Right cardiac atrium (tissue), 5 donors: ENCODE measurements around the gene ALG9. TPM values are rescaled to one million over a fixed set of nuclear protein-coding genes. Genes with fewer than 3 reads are reported as not detected.

Source experiments
- ATAC-seq, 2 donors: fragments of 200-7000 bp; cut with Tn5 transposase; one replicate each; pipeline versions ENCODE4 v1.8.0 to v1.9.1; 2020; ENCODE audit warnings: moderate library complexity in 2 of 2, mild to moderate bottlenecking in 1 of 2
- DNase-seq, 3 donors: peaks; one replicate each; pipeline ENCODE4 v3.0.0-alpha.2; 2020
- H3K27ac ChIP-seq: one replicate; pipeline ENCODE4 v1.5.1; 2013; ENCODE audit warnings: mild to moderate bottlenecking, low read length, control low read depth, moderate library complexity
- H3K27me3 ChIP-seq: one replicate; pipeline ENCODE4 v1.6.1; 2013; ENCODE audit not compliant: control insufficient read depth, insufficient read depth
- H3K4me1 ChIP-seq: one replicate; pipeline ENCODE4 v1.6.1; 2013; ENCODE audit warnings: low read length; ENCODE audit not compliant: control insufficient read depth, insufficient read depth
- H3K4me3 ChIP-seq: one replicate; pipeline ENCODE4 v1.5.1; 2013; ENCODE audit warnings: low read length, control low read depth
- H3K9me3 ChIP-seq: one replicate; pipeline ENCODE4 v1.6.1; 2013; ENCODE audit warnings: low read length; ENCODE audit not compliant: control insufficient read depth
- whole genome bisulfite sequencing: extraction: QIAGEN DNeasy Blood & Tissue Kit; methylation state at CpG from one replicate; pipeline ENCODE4 v1.1.7; 2013; 5-methylcytosine and 5-hydroxymethylcytosine counted together
- intact Hi-C, 4 donors: fragments of 100-400 bp; cut with DNase I; formaldehyde crosslinking; loops; one replicate each; pipeline versions ENCODE4 v1.11.0 to v1.14.0; 2022 to 2023
- polyA plus RNA-seq: library from polyadenylated mRNA; stranded (reverse); fragments of 200-250 nt; gene quantifications from one replicate; pipeline ENCODE4 v1.2.3, GENCODE V29; 2013
- total RNA-seq, 4 donors: library from RNA; stranded (reverse); fragmentation: NEBNext Ultra II Directional; extraction: Animal tissue kit (Norgen Biotek cat#: 25700); gene quantifications; one replicate each; pipeline ENCODE4 v1.2.1, GENCODE V29; 2021
- donor health status: healthy with polysubstance abuse.
- donor health status: DM: no; HTN: yes; CAD: no.
- donor health status: DM: no; HTN: no; CAD: no.
- donor health status: DM: no; HTN: yes; CAD: no; lungs with severe emphysema.
- donor health status: DM: yes; HTN: yes; CAD: no.

Gene ALG9
- total and polyA plus RNA-seq, 5 donors = 16.3 to 84.9 (median 22.8) TPM

DNA sequence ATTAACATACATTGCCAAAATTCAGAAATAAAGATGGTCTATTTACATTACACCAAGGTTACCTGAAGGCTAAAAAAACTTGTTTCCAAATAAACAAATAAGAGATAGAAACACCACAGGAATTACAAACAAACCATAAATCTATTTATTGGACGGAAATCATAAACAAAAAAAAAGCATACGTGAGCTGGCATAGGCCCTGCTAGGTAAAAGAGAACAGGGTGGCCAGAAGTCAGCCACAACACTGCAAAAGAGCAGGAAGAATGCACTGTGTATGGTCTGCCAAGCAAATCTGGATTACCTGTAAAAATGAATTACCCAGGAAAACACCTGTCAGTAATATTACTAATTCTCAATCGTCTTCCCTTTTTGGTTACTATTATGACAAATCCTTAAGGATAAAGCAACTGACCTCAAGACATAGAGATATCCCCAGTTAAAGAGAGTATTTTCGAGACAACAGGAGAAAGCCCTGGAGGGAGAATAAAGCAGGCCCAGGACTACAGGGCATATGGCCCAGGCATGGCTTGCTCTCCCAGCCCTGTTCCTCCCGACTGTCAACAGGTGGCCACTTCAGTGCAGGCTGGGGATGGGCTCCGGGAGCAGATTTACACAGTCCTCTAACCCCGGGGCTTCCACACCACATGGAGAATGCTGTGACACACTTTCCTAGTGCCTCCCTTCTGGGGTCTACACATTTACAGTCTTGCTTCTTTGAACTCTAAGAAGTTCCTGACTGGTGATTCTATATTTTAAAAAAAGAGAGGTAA, 123.2 kb downstream of the ALG9 start:
- ATAC-seq (peak in 1 of 2 donors; percentile 37), DNase-seq (no peak)
- Histone ChIP-seq H3K4me1 (no peaks in the 10 kb centered on the region), H3K9me3 (no peaks in the 10 kb centered on the region), H3K4me3 (no peak overlapping the region), H3K27me3 (no peaks in the 10 kb centered on the region), H3K27ac (no peak overlapping the region)
- WGBS = 79% methylated on average over 7 of the region's 7 CpGs
- intact Hi-C loops = no loop called here

DNA sequence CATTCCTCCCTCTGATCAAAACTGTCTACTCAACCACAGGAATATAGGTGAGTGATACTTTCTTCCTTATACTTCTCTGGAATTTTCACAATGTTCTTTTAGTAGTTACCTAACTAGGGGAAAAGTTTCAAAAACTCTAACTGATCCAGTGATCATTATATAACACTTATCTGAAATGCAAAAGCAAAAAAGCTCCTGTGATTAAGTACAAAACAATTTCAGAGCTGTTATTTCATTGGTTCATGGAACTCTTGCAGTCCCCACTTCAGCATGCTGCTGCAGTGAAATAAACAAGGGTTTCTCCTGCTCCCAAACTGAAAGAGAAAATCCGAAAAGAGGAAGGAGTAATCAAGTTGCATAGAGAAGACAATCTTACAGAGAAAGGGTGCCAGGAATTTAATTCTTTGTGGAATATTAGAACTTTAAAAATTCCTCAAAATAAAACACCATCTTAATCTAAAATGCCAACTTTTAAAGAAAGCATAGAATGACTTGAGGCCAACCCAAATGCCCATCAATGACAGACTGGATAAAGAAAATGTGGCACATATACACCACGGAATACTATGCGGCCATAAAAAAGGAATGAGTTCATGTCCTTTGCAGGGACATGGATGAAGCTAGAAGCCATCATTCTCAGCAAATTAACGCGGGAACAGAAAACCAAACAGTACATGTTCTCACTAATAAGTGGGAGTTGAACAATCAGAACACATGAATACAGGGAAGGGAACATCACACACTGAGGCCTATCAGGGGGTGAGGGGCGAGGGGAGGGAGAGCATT, 125.5 kb downstream of the ALG9 start:
- intact Hi-C loops = no loop called here
- H3K4me3 ChIP-seq = no peak overlapping the region
- no peaks in the 10 kb centered on the region for H3K27me3 ChIP-seq
- 89% methylated on average over 6 of the region's 6 CpGs for WGBS
- no peak for ATAC-seq
- DNase-seq = no peak
- no peak overlapping the region for H3K27ac ChIP-seq
- H3K9me3 ChIP-seq = no peaks in the 10 kb centered on the region
- no peaks in the 10 kb centered on the region for H3K4me1 ChIP-seq

DNA sequence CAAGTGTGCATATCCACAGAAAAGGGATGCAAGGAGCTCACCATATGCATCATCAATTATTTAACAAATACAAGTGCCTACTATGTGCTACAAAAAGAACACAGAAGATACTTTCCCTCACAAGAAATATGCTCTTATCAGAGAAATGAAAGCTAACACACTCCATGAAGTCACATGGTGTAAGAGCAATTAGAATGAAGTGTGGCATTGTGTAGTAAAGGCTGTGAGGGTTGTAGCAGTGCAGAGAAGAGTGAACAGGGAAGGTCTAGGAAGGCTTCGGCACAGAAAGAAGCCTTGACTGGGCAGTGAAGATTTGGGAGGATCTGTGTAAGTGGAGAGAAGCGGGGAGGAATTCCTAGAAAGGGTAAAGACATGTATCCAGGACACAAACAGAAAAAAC, 127.7 kb downstream of the ALG9 start:
- intact Hi-C loops = no loop called here
- Histone ChIP-seq H3K27ac (no peak overlapping the region), H3K4me3 (no peak overlapping the region), H3K4me1 (no peaks in the 10 kb centered on the region), H3K27me3 (no peaks in the 10 kb centered on the region), H3K9me3 (no peaks in the 10 kb centered on the region)
- ATAC-seq (no peak), DNase-seq (no peak)
- 94% methylated on average over 2 of the region's 2 CpGs for WGBS

DNA sequence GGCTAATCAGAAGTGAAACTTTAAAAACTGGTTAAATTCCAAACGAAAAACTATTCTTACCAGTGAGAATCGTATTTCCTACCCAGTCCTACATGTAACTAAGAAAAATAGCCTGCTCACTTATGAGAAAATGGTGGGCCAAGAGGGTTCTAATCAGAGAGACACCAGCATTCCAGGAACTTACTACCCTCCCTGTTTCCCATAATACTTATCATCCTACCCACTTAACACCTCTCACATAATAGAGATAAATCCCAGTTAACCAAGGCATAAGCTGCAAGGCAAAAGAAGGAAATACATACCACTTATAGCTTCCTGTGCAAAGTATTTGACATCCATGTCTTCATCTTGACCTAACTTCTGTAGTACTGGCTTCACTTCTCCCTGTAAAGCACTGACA, 129.6 kb downstream of the ALG9 start:
- H3K27ac ChIP-seq = no peak overlapping the region
- peaks cover 13% of the 10 kb centered on the region for H3K4me1 ChIP-seq
- no peak overlapping the region for H3K4me3 ChIP-seq
- ATAC-seq (no peak), DNase-seq (no peak)
- intact Hi-C loops = no loop called here
- no peaks in the 10 kb centered on the region for H3K27me3 ChIP-seq
- H3K9me3 ChIP-seq = no peaks in the 10 kb centered on the region
- 57% methylated on average over 2 of the region's 2 CpGs for WGBS

DNA sequence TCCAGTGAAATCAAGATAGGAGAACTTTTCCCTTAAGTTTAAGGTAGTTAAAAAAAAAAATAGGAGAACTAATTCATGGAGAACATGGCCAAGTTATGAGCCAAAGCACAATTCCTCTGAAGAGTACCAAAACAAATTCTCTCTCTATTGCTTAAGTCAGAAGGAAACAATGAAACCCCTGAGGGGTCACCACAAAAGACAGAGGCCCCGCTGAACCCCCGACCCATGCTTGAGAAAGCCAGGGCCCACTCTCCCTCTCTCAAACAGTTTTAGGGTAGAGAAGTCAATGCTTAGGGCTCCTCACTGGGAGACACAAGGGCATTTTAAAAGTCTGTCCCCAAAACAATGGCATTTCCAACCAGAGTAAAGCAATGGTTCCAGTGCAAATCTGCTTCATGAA, 132.1 kb downstream of the ALG9 start:
- DNase-seq = no peak
- Histone ChIP-seq H3K4me1 (peaks cover 27% of the 10 kb centered on the region), H3K27ac (no peak overlapping the region)

DNA sequence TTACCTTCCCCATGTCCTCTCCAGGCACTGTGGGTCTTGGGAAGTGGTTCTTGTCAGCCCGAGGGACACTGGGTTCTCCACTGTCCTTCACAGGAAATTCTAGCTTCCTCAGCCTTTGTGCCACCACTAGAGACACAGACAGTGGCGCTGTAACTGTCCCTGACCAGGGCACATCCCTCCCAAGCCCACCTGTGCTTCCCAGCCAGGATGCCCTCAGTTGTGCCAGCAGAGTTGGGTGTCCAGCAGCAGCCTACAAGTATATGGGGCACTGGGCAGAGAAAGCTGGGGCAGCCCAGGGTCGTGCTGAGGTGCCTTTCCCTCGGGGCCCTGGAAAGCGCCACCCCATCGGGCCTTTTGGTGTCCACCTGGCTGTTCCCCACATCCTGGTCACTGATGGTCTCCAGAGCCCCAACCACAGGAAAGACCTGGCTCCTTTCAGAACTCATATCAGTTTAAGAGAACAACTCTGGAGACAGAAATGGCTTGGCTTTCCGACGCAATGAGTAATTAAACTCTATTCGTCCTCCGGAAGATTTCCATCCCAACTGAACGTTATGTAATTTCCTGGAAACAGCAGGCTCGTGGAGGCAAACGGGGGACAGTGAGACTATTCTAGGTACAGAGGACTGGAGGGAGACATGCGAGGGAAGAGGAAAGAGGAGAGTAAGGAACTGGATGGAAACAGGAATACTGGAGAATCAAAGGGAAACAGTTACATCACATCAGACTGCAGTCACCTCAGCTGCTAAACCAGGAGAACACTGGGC, 133.8 kb downstream of the ALG9 start:
- peak overlapping the region; percentile 65 for H3K27ac ChIP-seq
- no peaks in the 10 kb centered on the region for H3K27me3 ChIP-seq
- H3K4me1 ChIP-seq = peaks cover 42% of the 10 kb centered on the region
- no peak overlapping the region for H3K4me3 ChIP-seq
- no peaks in the 10 kb centered on the region for H3K9me3 ChIP-seq
- DNase-seq (peak in 1 of 3 donors; percentile 67), ATAC-seq (peak; percentile 5 to 16)
- 28% methylated on average over 14 of the region's 14 CpGs for WGBS
- intact Hi-C loops = no loop called here

More for the DNA sequence above, 132.1 kb downstream of the ALG9 start:
- 90% methylated on average over 2 of the region's 2 CpGs for WGBS
- ATAC-seq = no peak
- intact Hi-C loops = no loop called here
- Histone ChIP-seq H3K4me3 (no peak overlapping the region), H3K9me3 (no peaks in the 10 kb centered on the region), H3K27me3 (no peaks in the 10 kb centered on the region)

DNA sequence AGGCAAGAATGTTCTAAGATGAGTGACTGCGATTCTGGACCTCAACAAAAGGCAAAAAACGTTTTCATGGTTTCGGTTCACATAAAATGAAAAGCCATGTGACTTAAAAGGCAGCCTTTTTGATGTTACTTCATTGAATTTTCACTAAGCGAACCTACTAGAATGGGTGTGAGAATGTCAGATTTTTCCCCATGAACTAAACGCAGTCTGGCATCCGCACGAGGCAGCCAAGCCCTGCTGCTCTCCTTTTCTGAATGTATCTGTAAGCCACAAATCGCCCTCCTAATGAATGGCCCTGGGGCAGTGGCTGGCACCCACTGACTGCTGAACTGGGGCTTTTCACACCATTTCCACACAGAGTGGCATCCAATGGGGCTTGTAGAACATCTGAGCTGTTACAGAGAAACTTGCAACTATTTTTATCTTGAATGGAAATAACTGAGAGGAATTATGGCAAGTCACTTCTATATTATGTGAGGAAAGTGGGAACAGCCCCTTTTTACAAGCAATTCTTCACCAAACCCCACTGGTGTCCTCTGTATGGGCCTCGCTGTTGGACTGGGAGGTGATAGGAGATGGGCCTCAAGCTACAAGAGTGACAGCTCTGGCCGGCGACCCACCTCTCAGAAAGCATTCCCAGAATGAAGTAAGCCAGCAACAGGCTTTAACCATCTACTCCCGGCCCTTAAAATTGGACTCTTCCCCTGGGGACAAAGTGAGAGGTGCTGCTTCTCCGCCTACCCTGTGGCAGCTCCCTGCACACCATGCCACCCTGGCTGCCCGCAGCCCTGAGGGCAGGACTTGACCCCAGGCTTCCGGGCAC, 134.5 kb downstream of the ALG9 start:
- intact Hi-C loops = no loop called here
- H3K4me3 ChIP-seq = no peak overlapping the region
- H3K9me3 ChIP-seq = no peaks in the 10 kb centered on the region
- H3K27ac ChIP-seq = peak overlapping the region; percentile 95
- no peaks in the 10 kb centered on the region for H3K27me3 ChIP-seq
- DNase-seq (no peak), ATAC-seq (no peak)
- WGBS = 59% methylated on average over 15 of the region's 15 CpGs
- H3K4me1 ChIP-seq = peaks cover 47% of the 10 kb centered on the region

Other genes with a start within 250 kb of the ALG9 start
- gene PPP2R1B, start 105.2 kb downstream of the ALG9 start, total RNA-seq = 10 to 100 TPM in 2 of 4 donors, 1 to 10 TPM in 2; 9.6 to 19.7 (median 10.3) TPM
- 5.7 TPM for gene PPP2R1B, start 105.2 kb downstream of the ALG9 start, polyA plus RNA-seq
- 1 to 10 TPM; 1.6 to 1.7 (median 1.6) TPM for gene FDXACB1, start 7.6 kb upstream of the ALG9 start, total RNA-seq
- gene FDXACB1, start 7.6 kb upstream of the ALG9 start, polyA plus RNA-seq = 1.1 TPM
- gene CFAP68, start 8.0 kb upstream of the ALG9 start, total RNA-seq = 10 to 100 TPM; 22.8 to 51.1 (median 32.0) TPM
- gene CFAP68, start 8.0 kb upstream of the ALG9 start, polyA plus RNA-seq = 51.5 TPM
- gene CRYAB, start 40.2 kb upstream of the ALG9 start, total RNA-seq = 1,000 to 10,000 TPM; 4,923 to 5,929 (median 5,581) TPM
- gene CRYAB, start 40.2 kb upstream of the ALG9 start, polyA plus RNA-seq = 9,689 TPM
- gene HSPB2, start 41.2 kb upstream of the ALG9 start, total RNA-seq = 100 to 1,000 TPM in 1 of 4 donors, 10 to 100 TPM in 3; 38.0 to 103 (median 69.2) TPM
- 106 TPM for gene HSPB2, start 41.2 kb upstream of the ALG9 start, polyA plus RNA-seq
- gene C11orf52, start 47.3 kb upstream of the ALG9 start, total RNA-seq = 1 to 10 TPM; 2.2 to 5.5 (median 2.6) TPM
- 4.1 TPM for gene C11orf52, start 47.3 kb upstream of the ALG9 start, polyA plus RNA-seq
- gene DIXDC1, start 65.8 kb upstream of the ALG9 start, total RNA-seq = 10 to 100 TPM; 23.1 to 34.8 (median 26.3) TPM
- gene DIXDC1, start 65.8 kb upstream of the ALG9 start, polyA plus RNA-seq = 9.1 TPM
- 100 to 1,000 TPM in 2 of 4 donors, 10 to 100 TPM in 2; 91.4 to 117 (median 102) TPM for gene DLAT, start 153.8 kb upstream of the ALG9 start, total RNA-seq
- 53.7 TPM for gene DLAT, start 153.8 kb upstream of the ALG9 start, polyA plus RNA-seq
- 1 to 10 TPM; 1.2 to 1.8 (median 1.6) TPM for gene PIH1D2, start 202.4 kb upstream of the ALG9 start, total RNA-seq
- 1.8 TPM for gene PIH1D2, start 202.4 kb upstream of the ALG9 start, polyA plus RNA-seq
- 1 to 10 TPM; 8.0 to 9.8 (median 8.3) TPM for gene NKAPD1, start 202.7 kb upstream of the ALG9 start, total RNA-seq
- 5.0 TPM for gene NKAPD1, start 202.7 kb upstream of the ALG9 start, polyA plus RNA-seq
- 100 to 1,000 TPM in 1 of 4 donors, 10 to 100 TPM in 3; 88.8 to 108 (median 90.9) TPM for gene TIMM8B, start 215.2 kb upstream of the ALG9 start, total RNA-seq
- 167 TPM for gene TIMM8B, start 215.2 kb upstream of the ALG9 start, polyA plus RNA-seq
- gene SDHD, start 215.3 kb upstream of the ALG9 start, total RNA-seq = 100 to 1,000 TPM; 137 to 205 (median 167) TPM
- 258 TPM for gene SDHD, start 215.3 kb upstream of the ALG9 start, polyA plus RNA-seq